ENCODE data around the gene TMEM145. TPM values are rescaled to one million over a fixed set of nuclear protein-coding genes. Genes with fewer than 3 reads are reported as not detected.

The TMEM145 gene
- total RNA-seq, 1 experiment from 2014 or later: 4.9 TPM

DNA sequence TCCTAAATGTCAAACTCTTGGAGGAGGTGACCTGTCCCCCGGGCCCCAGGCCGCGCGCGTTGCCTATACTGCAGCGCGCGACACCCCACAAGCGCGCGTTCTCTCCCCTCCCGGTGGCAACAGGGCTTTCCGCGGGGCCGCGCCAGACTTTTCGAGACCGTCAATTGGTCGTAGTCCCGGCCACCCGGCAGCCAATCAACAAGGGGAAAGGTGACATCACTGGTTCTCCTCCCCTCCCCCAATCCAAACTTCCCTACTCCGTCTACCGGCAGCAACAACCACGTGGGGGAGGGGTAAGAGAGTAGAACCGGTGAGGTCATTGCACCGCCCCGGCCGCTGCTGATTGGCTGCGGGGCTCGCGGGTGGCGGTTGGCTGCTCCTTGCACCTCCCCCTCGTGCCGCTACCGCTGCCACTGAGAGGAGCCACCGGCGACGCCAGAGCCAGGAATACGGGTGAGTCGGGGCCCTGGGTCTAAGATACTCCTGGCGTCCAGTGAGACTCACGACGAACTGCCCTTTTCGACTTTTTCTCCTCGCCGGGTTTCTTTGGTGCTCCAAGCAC is 44.9 kb upstream of the TMEM145 start:
- BruUV-seq (replicated peaks): no TSS peak
- POLR2A ChIA-PET (ENCODE audit: low non-redundant PET): no interaction called here
- H3K4me3 ChIP-seq (ENCODE audit: low read depth, low read length, poor library complexity, severe bottlenecking): peak overlapping the region; percentile 62
- DNase-seq (ENCODE audit: low spot score): peak; percentile 100
- TF ChIP-seq EZH2 (IDR thresholded peaks at IDR 0.05; ENCODE audit: borderline replicate concordance, low read depth, low read length, poor library complexity, severe bottlenecking): no peak
- H3K27me3 ChIP-seq (replicated peaks; ENCODE audit: insufficient read depth, low read depth, low read length, poor library complexity): no peaks in the 10 kb centered on the region
- peaks cover 2% of the 10 kb centered on the region for H3K36me3 ChIP-seq (ENCODE audit: insufficient read depth, low read length, poor library complexity, severe bottlenecking)
- no peaks in the 10 kb centered on the region for H3K9me3 ChIP-seq (ENCODE audit: low read depth, low read length, poor library complexity, severe bottlenecking)
- CTCF ChIA-PET: no interaction called here
- intact Hi-C loops (cut with micrococcal nuclease; ENCODE audit: unreplicated experiment): loop anchor here (2.0 kb wide), 1 partner anchor 13 kb away; the partner anchor contains the start of gene ERF
- peak overlapping the region; percentile 99 for H3K27ac ChIP-seq (ENCODE audit: low read depth, low read length, poor library complexity, severe bottlenecking)
- H3K4me1 ChIP-seq (ENCODE audit: insufficient read depth, low read length, poor library complexity, severe bottlenecking): peaks cover 18% of the 10 kb centered on the region

DNA sequence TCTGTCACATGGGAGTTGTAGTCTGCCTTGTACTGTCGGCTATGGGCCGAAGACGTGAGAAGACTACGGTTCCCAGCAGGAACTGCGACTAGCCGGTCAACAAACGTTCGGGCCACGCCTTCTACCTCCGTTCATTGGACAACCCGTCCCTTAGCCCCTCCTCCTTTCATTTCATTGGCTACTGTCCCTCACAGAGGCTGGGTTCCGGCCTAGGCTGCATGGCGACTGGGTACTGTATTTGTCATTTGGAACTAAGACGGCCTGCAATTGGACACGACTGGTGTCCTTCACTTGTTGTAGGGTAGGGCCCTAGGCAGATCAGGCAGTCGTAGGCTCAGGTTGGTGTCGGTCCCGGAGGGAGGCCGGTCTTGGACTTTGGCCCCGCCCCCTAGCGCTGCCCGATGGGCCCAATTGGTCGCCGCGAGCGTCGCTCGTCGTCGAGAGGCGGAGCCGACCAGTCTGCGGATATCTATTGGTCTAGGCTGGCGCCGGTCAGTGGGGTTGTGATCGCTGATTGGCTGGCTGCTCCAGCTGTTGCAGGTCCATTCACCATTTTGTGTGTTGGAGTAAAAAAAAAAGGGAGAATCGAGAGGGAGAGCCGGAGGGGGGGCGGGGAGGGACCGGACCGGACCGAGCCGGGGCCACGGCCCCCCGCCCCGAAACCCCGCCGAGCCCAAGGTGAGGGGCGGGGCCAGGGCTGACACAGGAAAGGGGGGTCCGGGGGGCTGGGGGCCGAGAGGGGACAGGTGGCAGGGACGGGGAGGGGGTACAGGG is 44.2 kb upstream of the TMEM145 start, which contains the start of gene CIC:
TSS of gene CIC (plus strand) at position 549 of the 774 bp plus-strand sequence. CDS start 2,532 bp downstream, outside the sequence.
- Histone ChIP-seq H3K4me1 (ENCODE audit: insufficient read depth, low read length, poor library complexity, severe bottlenecking) (peaks cover 18% of the 10 kb centered on the region), H3K9me3 (ENCODE audit: low read depth, low read length, poor library complexity, severe bottlenecking) (no peaks in the 10 kb centered on the region), H3K36me3 (ENCODE audit: insufficient read depth, low read length, poor library complexity, severe bottlenecking) (peaks cover 3% of the 10 kb centered on the region), H3K27ac (ENCODE audit: low read depth, low read length, poor library complexity, severe bottlenecking) (peak within 1 kb of the TSS; percentile 99), H3K4me3 (ENCODE audit: low read depth, low read length, poor library complexity, severe bottlenecking) (peak within 1 kb of the TSS; percentile 62), H3K27me3 (replicated peaks; ENCODE audit: insufficient read depth, low read depth, low read length, poor library complexity) (no peaks in the 10 kb centered on the region)
- TF ChIP-seq, protein P1, sequence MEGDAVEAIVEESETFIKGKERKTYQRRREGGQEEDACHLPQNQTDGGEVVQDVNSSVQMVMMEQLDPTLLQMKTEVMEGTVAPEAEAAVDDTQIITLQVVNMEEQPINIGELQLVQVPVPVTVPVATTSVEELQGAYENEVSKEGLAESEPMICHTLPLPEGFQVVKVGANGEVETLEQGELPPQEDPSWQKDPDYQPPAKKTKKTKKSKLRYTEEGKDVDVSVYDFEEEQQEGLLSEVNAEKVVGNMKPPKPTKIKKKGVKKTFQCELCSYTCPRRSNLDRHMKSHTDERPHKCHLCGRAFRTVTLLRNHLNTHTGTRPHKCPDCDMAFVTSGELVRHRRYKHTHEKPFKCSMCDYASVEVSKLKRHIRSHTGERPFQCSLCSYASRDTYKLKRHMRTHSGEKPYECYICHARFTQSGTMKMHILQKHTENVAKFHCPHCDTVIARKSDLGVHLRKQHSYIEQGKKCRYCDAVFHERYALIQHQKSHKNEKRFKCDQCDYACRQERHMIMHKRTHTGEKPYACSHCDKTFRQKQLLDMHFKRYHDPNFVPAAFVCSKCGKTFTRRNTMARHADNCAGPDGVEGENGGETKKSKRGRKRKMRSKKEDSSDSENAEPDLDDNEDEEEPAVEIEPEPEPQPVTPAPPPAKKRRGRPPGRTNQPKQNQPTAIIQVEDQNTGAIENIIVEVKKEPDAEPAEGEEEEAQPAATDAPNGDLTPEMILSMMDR (conservative IDR thresholded peaks at IDR 0.05; ENCODE audit: low read depth, low read length): no peak
- no peak for TF ChIP-seq EZH2 (IDR thresholded peaks at IDR 0.05; ENCODE audit: borderline replicate concordance, low read depth, low read length, poor library complexity, severe bottlenecking)
- peak; percentile 100 for DNase-seq (ENCODE audit: low spot score)
- ChIA-PET CTCF (no interaction called here), POLR2A (ENCODE audit: low non-redundant PET) (no interaction called here)
- BruUV-seq (replicated peaks): TSS peak; percentile 77
- intact Hi-C loops (cut with micrococcal nuclease; ENCODE audit: unreplicated experiment): loop anchor here (2.0 kb wide), 1 partner anchor 14 kb away; the partner anchor contains the start of gene ERF

- BruUV-seq (replicated peaks): no TSS peak
- H3K4me1 ChIP-seq (ENCODE audit: insufficient read depth, low read length, poor library complexity, severe bottlenecking): peaks cover 18% of the 10 kb centered on the region
- H3K36me3 ChIP-seq (ENCODE audit: insufficient read depth, low read length, poor library complexity, severe bottlenecking): peaks cover 8% of the 10 kb centered on the region
- POLR2A ChIA-PET (ENCODE audit: low non-redundant PET): no interaction called here
- TF ChIP-seq, protein P1 (conservative IDR thresholded peaks at IDR 0.05; ENCODE audit: low read depth, low read length): no peak
- TF ChIP-seq EZH2 (IDR thresholded peaks at IDR 0.05; ENCODE audit: borderline replicate concordance, low read depth, low read length, poor library complexity, severe bottlenecking): no peak
- no peaks in the 10 kb centered on the region for H3K27me3 ChIP-seq (replicated peaks; ENCODE audit: insufficient read depth, low read depth, low read length, poor library complexity)
- intact Hi-C loops (cut with micrococcal nuclease; ENCODE audit: unreplicated experiment): loop anchor here (2.0 kb wide), 1 partner anchor 15 kb away; the partner anchor contains the start of gene ERF
- H3K27ac ChIP-seq (ENCODE audit: low read depth, low read length, poor library complexity, severe bottlenecking): peak overlapping the region; percentile 99
- H3K4me3 ChIP-seq (ENCODE audit: low read depth, low read length, poor library complexity, severe bottlenecking): peak overlapping the region; percentile 62
- CTCF ChIA-PET: interaction anchor here (1.6 kb wide), 1 partner anchor 10 kb away, joined by 12 read pairs; no protein-coding TSS in a partner anchor
- no peak for DNase-seq (ENCODE audit: low spot score)
- no peaks in the 10 kb centered on the region for H3K9me3 ChIP-seq (ENCODE audit: low read depth, low read length, poor library complexity, severe bottlenecking)
These were observed 43.4 kb upstream of the TMEM145 start for GRCh38 chr19:42269478-42270345.

Data from A673 (cell line).